ENCODE data around the gene USP30. TPM values are rescaled to one million over a fixed set of nuclear protein-coding genes. Genes with fewer than 3 reads are reported as not detected.

Gene USP30
- total and polyA plus RNA-seq, 9 of the 15 experiments (the other 6 are each of a cell fraction or from before 2014, with no cell fraction given), result 1.4 to 15.2 (median 7.0) TPM

DNA sequence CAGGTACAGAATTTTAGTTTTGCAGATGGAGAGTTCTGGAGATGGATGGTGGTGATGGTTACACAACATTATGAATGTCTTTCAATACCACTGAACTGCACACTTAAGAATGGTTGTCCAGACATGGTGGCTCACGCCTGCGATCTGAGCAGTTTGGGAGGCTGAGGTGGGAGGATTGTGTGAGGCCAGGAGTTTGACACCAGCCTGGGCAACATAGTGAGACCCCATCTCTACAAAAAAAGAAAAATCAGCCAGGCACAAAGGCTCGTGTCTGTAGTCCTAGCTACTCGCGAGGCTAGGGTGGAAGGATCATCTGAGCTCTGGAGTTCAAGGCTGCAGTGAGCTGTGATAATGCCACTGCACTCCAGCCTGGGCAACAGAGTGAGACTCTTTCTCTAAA is 8.1 kb upstream of the USP30 start:
- TF ChIP-seq ZNF121 (CRISPR knock-in tag; conservative IDR thresholded peaks at IDR 0.05) (peak; percentile 50; the same call in 1 of the 2 replicates), BRF2 (IDR thresholded peaks at IDR 0.05; ENCODE audit: borderline replicate concordance, insufficient read depth, insufficient read length) (no peak), RBM15 (IDR thresholded peaks at IDR 0.05; ENCODE audit: insufficient read depth, low read length) (no peak), ERF (CRISPR knock-in tag; IDR thresholded peaks at IDR 0.05) (no peak), HCFC1 (IDR thresholded peaks at IDR 0.05; ENCODE audit: low read depth, low read length) (no peak)
- TF ChIP-seq, protein P1, sequence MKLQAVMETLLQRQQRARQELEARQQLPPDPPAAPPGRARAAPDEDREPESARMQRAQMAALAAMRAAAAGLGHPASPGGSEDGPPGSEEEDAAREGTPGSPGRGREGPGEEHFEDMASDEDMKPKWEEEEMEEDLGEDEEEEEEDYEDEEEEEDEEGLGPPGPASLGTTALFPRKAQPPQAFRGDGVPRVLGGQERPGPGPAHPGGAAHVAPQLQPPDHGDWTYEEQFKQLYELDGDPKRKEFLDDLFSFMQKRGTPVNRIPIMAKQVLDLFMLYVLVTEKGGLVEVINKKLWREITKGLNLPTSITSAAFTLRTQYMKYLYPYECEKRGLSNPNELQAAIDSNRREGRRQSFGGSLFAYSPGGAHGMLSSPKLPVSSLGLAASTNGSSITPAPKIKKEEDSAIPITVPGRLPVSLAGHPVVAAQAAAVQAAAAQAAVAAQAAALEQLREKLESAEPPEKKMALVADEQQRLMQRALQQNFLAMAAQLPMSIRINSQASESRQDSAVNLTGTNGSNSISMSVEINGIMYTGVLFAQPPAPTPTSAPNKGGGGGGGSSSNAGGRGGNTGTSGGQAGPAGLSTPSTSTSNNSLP (IDR thresholded peaks at IDR 0.05; ENCODE audit: borderline replicate concordance, low read depth, low read length), result no peak
- intact Hi-C loops (cut with micrococcal nuclease) (no loop called here), in situ Hi-C loops (cut with MboI) (no loop called here)
- Histone ChIP-seq H4K20me1 (replicated peaks; ENCODE audit: control insufficient read depth, insufficient read depth, low read length) (no peaks in the 10 kb centered on the region), H3K9ac (ENCODE audit: insufficient read depth in 1 of 2, low read depth in 2 of 2, low read length in 2 of 2) (no peak overlapping the region), H3K79me2 (ENCODE audit: control insufficient read depth, insufficient read depth, low read length) (no peaks in the 10 kb centered on the region), H3K27ac (ENCODE audit: extremely low read depth, low read depth, low read length) (no peak overlapping the region), H3K4me2 (ENCODE audit: insufficient read depth, low read length) (no peak overlapping the region), H3K9me1 (ENCODE audit: control insufficient read depth, insufficient read depth, low read length) (no peaks in the 10 kb centered on the region), H2AFZ (ENCODE audit: low read depth, low read length) (no peak overlapping the region), H3K4me3 (no peak overlapping the region), H3K4me1 (replicated peaks in 1 of 2; ENCODE audit: control insufficient read depth in 2 of 2, insufficient read depth in 2 of 2, low read length in 2 of 2) (no peaks in the 10 kb centered on the region), H3K9me3 (replicated peaks; ENCODE audit: control insufficient read depth, insufficient read depth, low read depth, low read length) (0 out of 2 replicates have a peak, but pooled peaks cover 2% of the 10 kb centered on the region), H3K36me3 (ENCODE audit: control insufficient read depth, insufficient read depth, low read length) (no peaks in the 10 kb centered on the region), H3K27me3 (ENCODE audit: control insufficient read depth in 2 of 2, insufficient read depth in 2 of 2, low read length in 2 of 2) (peaks cover 2 to 8% of the 10 kb centered on the region in 2 experiments; a peak in 1 of 5 replicates)
- no peak for FAIRE-seq
- ChIA-PET CTCF (ENCODE audit: low intra/inter-chr PET ratio) (no interaction called here), POLR2A (no interaction called here)
- WGBS (ENCODE audit: insufficient coverage, low coverage, missing lambda C conversion rate), result 0% methylated on average over 5 of the region's 5 CpGs
- DNase-seq (ENCODE audit: extremely low read depth in 1 of 4, low spot score in 3 of 4), result no peak
- BruUV-seq (replicated peaks), result no TSS peak
- no peak for ATAC-seq

All from K562 (cell line).